Endodermal cell (in vitro differentiated cells): ENCODE data around the gene SLC7A14. TPM values are rescaled to one million over a fixed set of nuclear protein-coding genes. Genes with fewer than 3 reads are reported as not detected.

Source experiments
- DNase-seq: peaks from one replicate; pipeline ENCODE4 v3.0.0-alpha.2; 2017
- H3K27ac ChIP-seq: 2 replicates; pipeline ENCODE4 v1.5.1; 2013; ENCODE audit warnings: mild to moderate bottlenecking, low read depth, low read length, moderate library complexity
- H3K27me3 ChIP-seq: 2 replicates; pipeline ENCODE4 v1.6.1; 2013; ENCODE audit warnings: mild to moderate bottlenecking, low read length, moderate library complexity; ENCODE audit not compliant: insufficient read depth, control insufficient read depth, poor library complexity, severe bottlenecking
- H3K36me3 ChIP-seq: 2 replicates; pipeline ENCODE4 v1.7.0; 2013; ENCODE audit warnings: mild to moderate bottlenecking, low read length, moderate library complexity; ENCODE audit not compliant: control insufficient read depth, insufficient read depth
- H3K4me1 ChIP-seq: one replicate; pipeline ENCODE4 v1.7.0; 2013; ENCODE audit warnings: low read length; ENCODE audit not compliant: control insufficient read depth, insufficient read depth
- H3K4me3 ChIP-seq: 2 replicates; pipeline ENCODE4 v1.5.1; 2013; ENCODE audit warnings: mild to moderate bottlenecking, low read length, moderate library complexity
- H3K9ac ChIP-seq: 2 replicates; pipeline ENCODE4 v1.6.1; 2013; ENCODE audit warnings: mild to moderate bottlenecking, low read length, moderate library complexity; ENCODE audit not compliant: poor library complexity, severe bottlenecking; ENCODE audit errors: extremely low read depth
- H3K9me3 ChIP-seq: 2 replicates; pipeline ENCODE4 v1.6.1; 2013; ENCODE audit warnings: mild to moderate bottlenecking, low read length, moderate library complexity; ENCODE audit not compliant: control insufficient read depth
- H3K27ac Mint-ChIP-seq: 2 replicates; pipeline ENCODE4 v1.8.0; 2020; ENCODE audit warnings: mixed read lengths
- H3K27me3 Mint-ChIP-seq: 2 replicates; pipeline ENCODE4 v1.8.0; 2021; ENCODE audit warnings: mild to moderate bottlenecking, mixed read lengths; ENCODE audit not compliant: insufficient read depth
- H3K36me3 Mint-ChIP-seq: 2 replicates; pipeline ENCODE4 v1.8.0; 2020; ENCODE audit warnings: low read depth, mixed read lengths
- H3K4me1 Mint-ChIP-seq: 2 replicates; pipeline ENCODE4 v1.8.0; 2020; ENCODE audit warnings: mixed read lengths
- H3K4me3 Mint-ChIP-seq: 2 replicates; pipeline ENCODE4 v1.8.0; 2020; ENCODE audit warnings: mild to moderate bottlenecking, moderate library complexity, mixed read lengths
- H3K9me3 Mint-ChIP-seq: 2 replicates; pipeline ENCODE4 v1.8.0; 2020; ENCODE audit warnings: mild to moderate bottlenecking, mixed read lengths
- CTCF ChIP-seq: fragments of 200-600 bp; sonication (generic); conservative IDR thresholded peaks from 2 replicates; pipeline ENCODE4 v1.5.0; 2021; ENCODE audit warnings: antibody characterized with exemption, mild to moderate bottlenecking
- WGBS, 2 experiments: methylation state at CpG; one replicate each; pipeline versions ENCODE4 v1.1.5 to v1.1.7; 2013; ENCODE audit warnings: missing lambda C conversion rate in 2 of 2, mixed read lengths in 1 of 2; ENCODE audit not compliant: insufficient coverage in 1 of 2, insufficient read length in 1 of 2; 5-methylcytosine and 5-hydroxymethylcytosine counted together
- total RNA-seq, 2 donors: library from RNA; stranded (reverse); fragmentation: NEBNext Ultra II Directional in 1 of 2; extraction: Animal tissue kit (Norgen Biotek cat#: 25700) in 1 of 2; gene quantifications; 2 replicates in 1 of 2; 3 replicates in 1 of 2; pipeline ENCODE4 v1.2.1, GENCODE V29; 2021

The SLC7A14 gene
- total RNA-seq, 2 donors from 2014 or later, result 0.29 to 0.42 TPM

DNA sequence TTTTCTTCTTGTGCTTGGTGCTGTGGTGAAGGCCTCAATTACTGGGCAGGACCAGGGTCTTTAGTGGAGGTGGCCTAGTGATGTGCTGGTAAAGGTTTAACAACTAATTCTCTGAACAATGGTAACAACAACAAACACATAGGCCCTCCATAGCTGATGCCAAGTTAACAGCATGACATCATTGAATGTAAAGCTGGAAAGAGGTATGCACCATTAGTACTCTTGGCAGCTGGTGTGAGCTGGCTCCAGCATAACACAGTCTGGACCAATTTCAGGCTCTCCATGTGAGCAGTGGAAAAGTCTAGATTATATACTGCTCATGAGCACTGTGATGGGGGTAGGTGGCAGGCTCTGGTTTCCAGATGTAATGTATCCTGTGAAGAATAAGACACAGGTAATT, 61.8 kb downstream of the SLC7A14 start:
- H3K4me1 Mint-ChIP-seq, result no peaks in the 10 kb centered on the region
- TF ChIP-seq CTCF, result no peak
- H3K9me3 ChIP-seq, result no peaks in the 10 kb centered on the region
- H3K27ac Mint-ChIP-seq, result no peak overlapping the region
- no peak overlapping the region for H3K27ac ChIP-seq
- no peaks in the 10 kb centered on the region for H3K36me3 Mint-ChIP-seq
- no peaks in the 10 kb centered on the region for H3K9me3 Mint-ChIP-seq
- no peaks in the 10 kb centered on the region for H3K4me1 ChIP-seq
- H3K4me3 ChIP-seq, result no peak overlapping the region
- no peak overlapping the region for H3K9ac ChIP-seq
- peaks cover 8% of the 10 kb centered on the region for H3K27me3 Mint-ChIP-seq
- no peak for DNase-seq
- no peaks in the 10 kb centered on the region for H3K36me3 ChIP-seq
- H3K27me3 ChIP-seq, result no peaks in the 10 kb centered on the region
- no peak overlapping the region for H3K4me3 Mint-ChIP-seq

GRCh38 chr3:170523248-170523647, 62.6 kb downstream of the SLC7A14 start:
- H3K9ac ChIP-seq, result no peak overlapping the region
- TF ChIP-seq CTCF, result no peak
- H3K27ac Mint-ChIP-seq, result no peak overlapping the region
- H3K27me3 ChIP-seq, result no peaks in the 10 kb centered on the region
- no peaks in the 10 kb centered on the region for H3K36me3 Mint-ChIP-seq
- no peak overlapping the region for H3K4me3 ChIP-seq
- no peak for DNase-seq
- peaks cover 13% of the 10 kb centered on the region for H3K27me3 Mint-ChIP-seq
- 63 to 68% methylated on average over 2 of the region's 2 CpGs for WGBS, 2 experiments
- no peaks in the 10 kb centered on the region for H3K4me1 ChIP-seq
- no peaks in the 10 kb centered on the region for H3K9me3 ChIP-seq
- no peaks in the 10 kb centered on the region for H3K4me1 Mint-ChIP-seq
- H3K9me3 Mint-ChIP-seq, result no peaks in the 10 kb centered on the region
- no peak overlapping the region for H3K4me3 Mint-ChIP-seq
- no peaks in the 10 kb centered on the region for H3K36me3 ChIP-seq
- no peak overlapping the region for H3K27ac ChIP-seq

DNA sequence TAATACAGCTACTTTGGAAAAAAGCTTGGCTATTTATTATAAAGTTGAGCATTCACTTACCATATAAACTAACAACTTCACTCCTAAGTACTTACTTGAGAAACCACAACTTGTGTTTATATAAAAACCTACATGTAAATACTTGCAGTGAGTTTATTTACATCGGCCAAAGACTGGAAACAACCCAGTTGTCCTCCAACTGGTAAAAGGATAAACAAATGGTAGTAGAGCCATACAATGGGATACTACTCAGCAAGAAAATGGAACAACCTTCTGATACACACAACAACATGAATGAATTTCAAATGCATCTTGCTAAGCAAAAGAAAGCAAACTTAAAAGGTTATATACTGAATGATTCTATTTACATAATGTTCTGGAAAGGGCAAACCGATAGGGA, 63.7 kb downstream of the SLC7A14 start:
- Mint-ChIP-seq H3K27ac (no peak overlapping the region), H3K4me1 (peaks cover 5% of the 10 kb centered on the region), H3K4me3 (no peak overlapping the region), H3K27me3 (peaks cover 18% of the 10 kb centered on the region), H3K9me3 (no peaks in the 10 kb centered on the region), H3K36me3 (no peaks in the 10 kb centered on the region)
- Histone ChIP-seq H3K4me3 (no peak overlapping the region), H3K27ac (no peak overlapping the region), H3K4me1 (peaks cover 7% of the 10 kb centered on the region), H3K27me3 (no peaks in the 10 kb centered on the region), H3K36me3 (no peaks in the 10 kb centered on the region), H3K9me3 (no peaks in the 10 kb centered on the region), H3K9ac (no peak overlapping the region)
- TF ChIP-seq CTCF, result no peak
- no peak for DNase-seq
- 90 to 91% methylated on average over 1 to 2 of the region's 2 CpGs for WGBS, 2 experiments
